GM23338 (cell line): Measurements from ENCODE around the gene FGF11. TPM values are rescaled to one million over a fixed set of nuclear protein-coding genes. Genes with fewer than 3 reads are reported as not detected.

Experiments used
- ATAC-seq: fragments of 200-7000 bp; cut with Tn5 transposase; 3 replicates; pipeline ENCODE4 v1.9.1; 2020
- DNase-seq: peaks from one replicate; pipeline ENCODE4 v3.0.0-alpha.2; 2015; ENCODE audit warnings: low spot score
- H2AFZ ChIP-seq: fragments of 200-600 bp; sonication (generic); 2 replicates; pipeline ENCODE4 v1.8.0; 2016; ENCODE audit warnings: antibody characterized with exemption, mild to moderate bottlenecking, moderate library complexity
- H3F3A ChIP-seq: fragments of 200-600 bp; sonication (generic); replicated peaks from 2 replicates; pipeline ENCODE4 v1.8.0; 2017; ENCODE audit warnings: antibody characterized with exemption, mixed run types, low read depth
- H3K27ac ChIP-seq: fragments of 200-600 bp; sonication (generic); 2 replicates; pipeline ENCODE4 v1.6.1; 2016; ENCODE audit warnings: low read depth
- H3K27me3 ChIP-seq: fragments of 200-600 bp; sonication (generic); 2 replicates; pipeline ENCODE4 v1.8.0; 2016; ENCODE audit warnings: mild to moderate bottlenecking, mixed run types, moderate library complexity; ENCODE audit not compliant: insufficient read depth
- H3K36me3 ChIP-seq: fragments of 200-600 bp; sonication (generic); 2 replicates; pipeline ENCODE4 v1.8.0; 2016; ENCODE audit warnings: mild to moderate bottlenecking; ENCODE audit not compliant: insufficient read depth
- H3K4me1 ChIP-seq: fragments of 200-600 bp; sonication (generic); 2 replicates; pipeline ENCODE4 v1.8.0; 2016; ENCODE audit warnings: mild to moderate bottlenecking, moderate library complexity; ENCODE audit not compliant: insufficient read depth
- H3K4me2 ChIP-seq: fragments of 200-600 bp; sonication (generic); 2 replicates; pipeline ENCODE4 v1.7.1; 2017; ENCODE audit warnings: mixed run types
- H3K4me3 ChIP-seq: fragments of 200-600 bp; sonication (generic); 2 replicates; pipeline ENCODE4 v1.6.1; 2016; ENCODE audit warnings: mixed run types
- H3K79me2 ChIP-seq: fragments of 200-600 bp; sonication (generic); replicated peaks from 2 replicates; pipeline ENCODE4 v1.8.0; 2017; ENCODE audit warnings: mild to moderate bottlenecking; ENCODE audit not compliant: insufficient read depth
- H3K9me2 ChIP-seq: fragments of 200-600 bp; sonication (generic); 2 replicates; pipeline ENCODE4 v1.8.0; 2017; ENCODE audit not compliant: insufficient read depth
- H4K20me1 ChIP-seq: fragments of 200-600 bp; sonication (generic); replicated peaks from 2 replicates; pipeline ENCODE4 v1.8.0; 2017; ENCODE audit warnings: mild to moderate bottlenecking; ENCODE audit not compliant: insufficient read depth
- H3K27ac Mint-ChIP-seq: 2 replicates; pipeline ENCODE4 v1.8.0; 2020; ENCODE audit warnings: inconsistent platforms, mild to moderate bottlenecking, moderate library complexity, mixed read lengths
- H3K27me3 Mint-ChIP-seq: 3 replicates; pipeline ENCODE4 v1.8.0; 2022; ENCODE audit warnings: low read depth, mild to moderate bottlenecking, moderate library complexity, mixed read lengths, inconsistent platforms; ENCODE audit not compliant: insufficient read depth, poor library complexity
- H3K36me3 Mint-ChIP-seq: 3 replicates; pipeline ENCODE4 v1.8.0; 2021; ENCODE audit warnings: low read depth, mild to moderate bottlenecking, inconsistent platforms, moderate library complexity, mixed read lengths
- H3K4me1 Mint-ChIP-seq: 3 replicates; pipeline ENCODE4 v1.8.0; 2020; ENCODE audit warnings: mild to moderate bottlenecking, inconsistent platforms, mixed read lengths
- H3K4me3 Mint-ChIP-seq: 3 replicates; pipeline ENCODE4 v1.8.0; 2021; ENCODE audit warnings: moderate library complexity, mild to moderate bottlenecking, inconsistent platforms, mixed read lengths
- H3K9me3 Mint-ChIP-seq: 3 replicates; pipeline ENCODE4 v1.8.0; 2020; ENCODE audit warnings: moderate library complexity, mild to moderate bottlenecking, inconsistent platforms, mixed read lengths
- CREB1 ChIP-seq: fragments of 250-450 bp; sonication (Bioruptor Pico); IDR thresholded peaks from 2 replicates; pipeline ENCODE4 v1.5.0; 2020; ENCODE audit warnings: low read depth, mild to moderate bottlenecking, moderate library complexity
- CTCF ChIP-seq, 2 experiments: fragments of 200-600 bp in 1 of 2; sonication (generic) in 1 of 2; conservative IDR thresholded peaks; 2 replicates each; pipeline versions ENCODE4 v1.5.1 to v1.6.1; 2016 to 2017; ENCODE audit warnings: antibody characterized with exemption in 2 of 2, low read depth in 2 of 2, mild to moderate bottlenecking in 2 of 2, moderate library complexity in 1 of 2
- ETS1 ChIP-seq: IDR thresholded peaks from 2 replicates; pipeline ENCODE4 v1.6.1; 2016; ENCODE audit warnings: antibody characterized with exemption
- EZH2 ChIP-seq: fragments of 200-600 bp; sonication (generic); IDR thresholded peaks from one replicate; pipeline ENCODE4 v1.8.0; 2017; ENCODE audit warnings: antibody characterized with exemption, mild to moderate bottlenecking, low read depth; ENCODE audit not compliant: unreplicated experiment
- EZH2phosphoT487 ChIP-seq: fragments of 200-600 bp; sonication (generic); IDR thresholded peaks from one replicate; pipeline ENCODE4 v1.8.1; 2018; ENCODE audit warnings: antibody characterized with exemption; ENCODE audit not compliant: unreplicated experiment
- JUNB ChIP-seq: IDR thresholded peaks from one replicate; pipeline ENCODE4 v1.6.1; 2016; ENCODE audit warnings: antibody characterized with exemption; ENCODE audit not compliant: unreplicated experiment
- NANOG ChIP-seq: IDR thresholded peaks from 2 replicates; pipeline ENCODE4 v1.6.1; 2016; ENCODE audit warnings: antibody characterized with exemption, borderline replicate concordance
- POLR2AphosphoS5 ChIP-seq: IDR thresholded peaks from 2 replicates; pipeline ENCODE4 v1.6.1; 2016; ENCODE audit warnings: antibody characterized with exemption, low read depth
- STAT1 ChIP-seq: IDR thresholded peaks from one replicate; pipeline ENCODE4 v1.6.1; 2016; ENCODE audit warnings: antibody characterized with exemption; ENCODE audit not compliant: unreplicated experiment
- ZNF114 ChIP-seq: fragments of 250-450 bp; sonication (Bioruptor Pico); IDR thresholded peaks from 2 replicates; pipeline ENCODE4 v1.5.0; 2020; ENCODE audit warnings: mild to moderate bottlenecking, moderate library complexity
- ZNF331 ChIP-seq: fragments of 250-450 bp; sonication (Bioruptor Pico); IDR thresholded peaks from 2 replicates; pipeline ENCODE4 v1.5.0; 2020; ENCODE audit warnings: low read depth, mild to moderate bottlenecking, moderate library complexity
- polyA plus RNA-seq: library from polyadenylated mRNA; unstranded; fragments of >200 nt; fragmentation: Nextera tagmentation; extraction: Ambion mirVana; gene quantifications from 2 replicates; pipeline ENCODE4 v1.2.1, GENCODE V29; 2016
- total RNA-seq: library from RNA; depleted of rRNA; stranded (reverse); fragments of >200 nt; shearing (Covaris generic); gene quantifications from 2 replicates; pipeline ENCODE4 v1.2.3, GENCODE V29; 2014
- TF ChIP-seq, protein P1 (sequence below): fragments of 250-450 bp; sonication (Bioruptor Pico); IDR thresholded peaks from 2 replicates; pipeline ENCODE4 v1.5.0; 2020; ENCODE audit warnings: mild to moderate bottlenecking, moderate library complexity
- TF ChIP-seq, protein P2 (sequence below): IDR thresholded peaks from one replicate; pipeline ENCODE4 v1.6.1; 2018; ENCODE audit warnings: antibody characterized with exemption; ENCODE audit not compliant: unreplicated experiment

Gene FGF11
- total and polyA plus RNA-seq, 2 experiments from 2014 or later: 11.1 to 16.6 TPM

- no peaks in the 10 kb centered on the region for H3K4me1 ChIP-seq
- Mint-ChIP-seq H3K4me3 (no peak overlapping the region), H3K36me3 (no peaks in the 10 kb centered on the region), H3K27ac (no peak overlapping the region), H3K27me3 (peaks cover 29% of the 10 kb centered on the region), H3K9me3 (no peaks in the 10 kb centered on the region; the same call in 2 of the 3 replicates), H3K4me1 (peaks cover 3% of the 10 kb centered on the region; the same call in 2 of the 3 replicates)
- no peaks in the 10 kb centered on the region for H3F3A ChIP-seq
- no peaks in the 10 kb centered on the region for H3K27me3 ChIP-seq
- no peaks in the 10 kb centered on the region for H3K79me2 ChIP-seq
- no peak overlapping the region for H3K27ac ChIP-seq
- no peaks in the 10 kb centered on the region for H3K36me3 ChIP-seq
- no peak overlapping the region for H2AFZ ChIP-seq
- H3K4me3 ChIP-seq: no peak overlapping the region
- H3K9me2 ChIP-seq: no peaks in the 10 kb centered on the region
- H3K4me2 ChIP-seq: no peak overlapping the region
- H4K20me1 ChIP-seq: no peaks in the 10 kb centered on the region
- no peak for DNase-seq
- ATAC-seq: no peak
- TF ChIP-seq, protein P1, sequence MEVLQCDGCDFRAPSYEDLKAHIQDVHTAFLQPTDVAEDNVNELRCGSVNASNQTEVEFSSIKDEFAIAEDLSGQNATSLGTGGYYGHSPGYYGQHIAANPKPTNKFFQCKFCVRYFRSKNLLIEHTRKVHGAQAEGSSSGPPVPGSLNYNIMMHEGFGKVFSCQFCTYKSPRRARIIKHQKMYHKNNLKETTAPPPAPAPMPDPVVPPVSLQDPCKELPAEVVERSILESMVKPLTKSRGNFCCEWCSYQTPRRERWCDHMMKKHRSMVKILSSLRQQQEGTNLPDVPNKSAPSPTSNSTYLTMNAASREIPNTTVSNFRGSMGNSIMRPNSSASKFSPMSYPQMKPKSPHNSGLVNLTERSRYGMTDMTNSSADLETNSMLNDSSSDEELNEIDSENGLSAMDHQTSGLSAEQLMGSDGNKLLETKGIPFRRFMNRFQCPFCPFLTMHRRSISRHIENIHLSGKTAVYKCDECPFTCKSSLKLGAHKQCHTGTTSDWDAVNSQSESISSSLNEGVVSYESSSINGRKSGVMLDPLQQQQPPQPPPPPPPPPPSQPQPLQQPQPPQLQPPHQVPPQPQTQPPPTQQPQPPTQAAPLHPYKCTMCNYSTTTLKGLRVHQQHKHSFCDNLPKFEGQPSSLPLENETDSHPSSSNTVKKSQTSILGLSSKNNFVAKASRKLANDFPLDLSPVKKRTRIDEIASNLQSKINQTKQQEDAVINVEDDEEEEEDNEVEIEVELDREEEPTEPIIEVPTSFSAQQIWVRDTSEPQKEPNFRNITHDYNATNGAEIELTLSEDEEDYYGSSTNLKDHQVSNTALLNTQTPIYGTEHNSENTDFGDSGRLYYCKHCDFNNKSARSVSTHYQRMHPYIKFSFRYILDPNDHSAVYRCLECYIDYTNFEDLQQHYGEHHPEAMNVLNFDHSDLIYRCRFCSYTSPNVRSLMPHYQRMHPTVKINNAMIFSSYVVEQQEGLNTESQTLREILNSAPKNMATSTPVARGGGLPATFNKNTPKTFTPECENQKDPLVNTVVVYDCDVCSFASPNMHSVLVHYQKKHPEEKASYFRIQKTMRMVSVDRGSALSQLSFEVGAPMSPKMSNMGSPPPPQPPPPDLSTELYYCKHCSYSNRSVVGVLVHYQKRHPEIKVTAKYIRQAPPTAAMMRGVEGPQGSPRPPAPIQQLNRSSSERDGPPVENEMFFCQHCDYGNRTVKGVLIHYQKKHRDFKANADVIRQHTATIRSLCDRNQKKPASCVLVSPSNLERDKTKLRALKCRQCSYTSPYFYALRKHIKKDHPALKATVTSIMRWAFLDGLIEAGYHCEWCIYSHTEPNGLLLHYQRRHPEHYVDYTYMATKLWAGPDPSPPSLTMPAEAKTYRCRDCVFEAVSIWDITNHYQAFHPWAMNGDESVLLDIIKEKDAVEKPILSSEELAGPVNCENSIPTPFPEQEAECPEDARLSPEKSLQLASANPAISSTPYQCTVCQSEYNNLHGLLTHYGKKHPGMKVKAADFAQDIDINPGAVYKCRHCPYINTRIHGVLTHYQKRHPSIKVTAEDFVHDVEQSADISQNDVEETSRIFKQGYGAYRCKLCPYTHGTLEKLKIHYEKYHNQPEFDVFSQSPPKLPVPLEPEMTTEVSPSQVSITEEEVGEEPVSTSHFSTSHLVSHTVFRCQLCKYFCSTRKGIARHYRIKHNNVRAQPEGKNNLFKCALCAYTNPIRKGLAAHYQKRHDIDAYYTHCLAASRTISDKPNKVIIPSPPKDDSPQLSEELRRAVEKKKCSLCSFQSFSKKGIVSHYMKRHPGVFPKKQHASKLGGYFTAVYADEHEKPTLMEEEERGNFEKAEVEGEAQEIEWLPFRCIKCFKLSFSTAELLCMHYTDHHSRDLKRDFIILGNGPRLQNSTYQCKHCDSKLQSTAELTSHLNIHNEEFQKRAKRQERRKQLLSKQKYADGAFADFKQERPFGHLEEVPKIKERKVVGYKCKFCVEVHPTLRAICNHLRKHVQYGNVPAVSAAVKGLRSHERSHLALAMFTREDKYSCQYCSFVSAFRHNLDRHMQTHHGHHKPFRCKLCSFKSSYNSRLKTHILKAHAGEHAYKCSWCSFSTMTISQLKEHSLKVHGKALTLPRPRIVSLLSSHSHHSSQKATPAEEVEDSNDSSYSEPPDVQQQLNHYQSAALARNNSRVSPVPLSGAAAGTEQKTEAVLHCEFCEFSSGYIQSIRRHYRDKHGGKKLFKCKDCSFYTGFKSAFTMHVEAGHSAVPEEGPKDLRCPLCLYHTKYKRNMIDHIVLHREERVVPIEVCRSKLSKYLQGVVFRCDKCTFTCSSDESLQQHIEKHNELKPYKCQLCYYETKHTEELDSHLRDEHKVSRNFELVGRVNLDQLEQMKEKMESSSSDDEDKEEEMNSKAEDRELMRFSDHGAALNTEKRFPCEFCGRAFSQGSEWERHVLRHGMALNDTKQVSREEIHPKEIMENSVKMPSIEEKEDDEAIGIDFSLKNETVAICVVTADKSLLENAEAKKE (CRISPR knock-in tag): no peak
- TF ChIP-seq, protein P2, sequence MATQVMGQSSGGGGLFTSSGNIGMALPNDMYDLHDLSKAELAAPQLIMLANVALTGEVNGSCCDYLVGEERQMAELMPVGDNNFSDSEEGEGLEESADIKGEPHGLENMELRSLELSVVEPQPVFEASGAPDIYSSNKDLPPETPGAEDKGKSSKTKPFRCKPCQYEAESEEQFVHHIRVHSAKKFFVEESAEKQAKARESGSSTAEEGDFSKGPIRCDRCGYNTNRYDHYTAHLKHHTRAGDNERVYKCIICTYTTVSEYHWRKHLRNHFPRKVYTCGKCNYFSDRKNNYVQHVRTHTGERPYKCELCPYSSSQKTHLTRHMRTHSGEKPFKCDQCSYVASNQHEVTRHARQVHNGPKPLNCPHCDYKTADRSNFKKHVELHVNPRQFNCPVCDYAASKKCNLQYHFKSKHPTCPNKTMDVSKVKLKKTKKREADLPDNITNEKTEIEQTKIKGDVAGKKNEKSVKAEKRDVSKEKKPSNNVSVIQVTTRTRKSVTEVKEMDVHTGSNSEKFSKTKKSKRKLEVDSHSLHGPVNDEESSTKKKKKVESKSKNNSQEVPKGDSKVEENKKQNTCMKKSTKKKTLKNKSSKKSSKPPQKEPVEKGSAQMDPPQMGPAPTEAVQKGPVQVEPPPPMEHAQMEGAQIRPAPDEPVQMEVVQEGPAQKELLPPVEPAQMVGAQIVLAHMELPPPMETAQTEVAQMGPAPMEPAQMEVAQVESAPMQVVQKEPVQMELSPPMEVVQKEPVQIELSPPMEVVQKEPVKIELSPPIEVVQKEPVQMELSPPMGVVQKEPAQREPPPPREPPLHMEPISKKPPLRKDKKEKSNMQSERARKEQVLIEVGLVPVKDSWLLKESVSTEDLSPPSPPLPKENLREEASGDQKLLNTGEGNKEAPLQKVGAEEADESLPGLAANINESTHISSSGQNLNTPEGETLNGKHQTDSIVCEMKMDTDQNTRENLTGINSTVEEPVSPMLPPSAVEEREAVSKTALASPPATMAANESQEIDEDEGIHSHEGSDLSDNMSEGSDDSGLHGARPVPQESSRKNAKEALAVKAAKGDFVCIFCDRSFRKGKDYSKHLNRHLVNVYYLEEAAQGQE: no peak
- TF ChIP-seq ZNF114 (CRISPR knock-in tag): no peak
- no peak for TF ChIP-seq JUNB
- no peak for TF ChIP-seq EZH2
- no peak for TF ChIP-seq ZNF331 (CRISPR knock-in tag)
- TF ChIP-seq EZH2phosphoT487: no peak
- TF ChIP-seq NANOG: no peak
- TF ChIP-seq STAT1: no peak
- TF ChIP-seq CREB1 (CRISPR knock-in tag): no peak
- TF ChIP-seq CTCF (conservative IDR thresholded peaks at IDR 0.05; ENCODE audit: low read depth in 2 of 2): no peak
- TF ChIP-seq ETS1: no peak
- no peak for TF ChIP-seq POLR2AphosphoS5
Measured at GRCh38 chr17:7425756-7426155, 13.6 kb upstream of the FGF11 start.
